ENCODE results near the gene TBL3. TPM values are rescaled to one million over a fixed set of nuclear protein-coding genes. Genes with fewer than 3 reads are reported as not detected.
"Not testable (repeated sequence)": the region's sequence is repeated elsewhere in the genome, so short reads cannot be mapped to it uniquely, and the experiment has no call there.

Gene TBL3
- total RNA-seq, 2 experiments from 2014 or later, result 27.7 to 28.7 TPM

GRCh38 chr16:1946495-1947368, 25.1 kb upstream of the TBL3 start:
- Mint-ChIP-seq H3K27me3 (no peaks in the 10 kb centered on the region), H3K36me3 (ENCODE audit: low read depth) (no peaks in the 10 kb centered on the region), H3K4me1 (peaks cover 22% of the 10 kb centered on the region), H3K27ac (no peak overlapping the region), H3K4me3 (no peak overlapping the region), H3K9me3 (no peaks in the 10 kb centered on the region)
- ChIA-PET CTCF (interaction anchor here (0.7 kb wide), 1 partner anchor 62 kb away, joined by 5 read pairs; no protein-coding TSS in a partner anchor), POLR2A (interaction anchor here (1.2 to 2.2 kb wide), 2 partner anchors 18 to 208 kb away, joined by 3 to 9 read pairs; partner anchors contain the start of genes RPS2 and TRAF7)
- no peak for DNase-seq

- Mint-ChIP-seq H3K36me3 (ENCODE audit: low read depth) (no peaks in the 10 kb centered on the region), H3K9me3 (no peaks in the 10 kb centered on the region), H3K4me3 (no peak overlapping the region), H3K27ac (no peak overlapping the region), H3K27me3 (peaks cover 2% of the 10 kb centered on the region), H3K4me1 (peaks cover 16% of the 10 kb centered on the region)
- no peak for DNase-seq
- POLR2A ChIA-PET, result no interaction called here
- CTCF ChIA-PET, result interaction anchor here (0.6 to 0.7 kb wide), 2 partner anchors 61 to 64 kb away, joined by 3 to 5 read pairs; no protein-coding TSS in a partner anchor
Observed at GRCh38 chr16:1947369-1947670, 24.5 kb upstream of the TBL3 start.

GRCh38 chr16:1949507-1949906, 22.3 kb upstream of the TBL3 start:
- ChIA-PET POLR2A (no interaction called here), CTCF (no interaction called here)
- H3K27ac Mint-ChIP-seq, result no peak overlapping the region
- no peaks in the 10 kb centered on the region for H3K36me3 Mint-ChIP-seq (ENCODE audit: low read depth)
- DNase-seq, result no peak
- peaks cover 2% of the 10 kb centered on the region for H3K27me3 Mint-ChIP-seq
- peaks cover 3% of the 10 kb centered on the region for H3K4me1 Mint-ChIP-seq
- no peak overlapping the region for H3K4me3 Mint-ChIP-seq
- H3K9me3 Mint-ChIP-seq, result no peaks in the 10 kb centered on the region

- H3K36me3 Mint-ChIP-seq (ENCODE audit: low read depth), result no peaks in the 10 kb centered on the region
- H3K27ac Mint-ChIP-seq, result no peak overlapping the region
- peaks cover 2% of the 10 kb centered on the region for H3K27me3 Mint-ChIP-seq
- no peak for DNase-seq
- no peaks in the 10 kb centered on the region for H3K4me1 Mint-ChIP-seq
- CTCF ChIA-PET, result no interaction called here
- POLR2A ChIA-PET, result no interaction called here
- no peak overlapping the region for H3K4me3 Mint-ChIP-seq
- H3K9me3 Mint-ChIP-seq, result no peaks in the 10 kb centered on the region
Observed at GRCh38 chr16:1950047-1950446, 21.8 kb upstream of the TBL3 start.

GRCh38 chr16:1950559-1950958, 21.3 kb upstream of the TBL3 start:
- no peak overlapping the region for H3K27ac Mint-ChIP-seq
- H3K27me3 Mint-ChIP-seq, result peaks cover 2% of the 10 kb centered on the region
- no peak overlapping the region for H3K4me3 Mint-ChIP-seq
- no peaks in the 10 kb centered on the region for H3K36me3 Mint-ChIP-seq (ENCODE audit: low read depth)
- H3K9me3 Mint-ChIP-seq, result no peaks in the 10 kb centered on the region
- ChIA-PET POLR2A (interaction anchor here (1.1 to 1.3 kb wide), 2 partner anchors 9 to 12 kb away, joined by 3 to 4 read pairs; partner anchors contain the start of gene NDUFB10), CTCF (no interaction called here)
- no peak for DNase-seq
- H3K4me1 Mint-ChIP-seq, result no peaks in the 10 kb centered on the region

GRCh38 chr16:1953734-1954133, 18.1 kb upstream of the TBL3 start:
- Mint-ChIP-seq H3K4me3 (no peak overlapping the region), H3K27ac (no peak overlapping the region), H3K36me3 (ENCODE audit: low read depth) (no peaks in the 10 kb centered on the region), H3K27me3 (peaks cover 3% of the 10 kb centered on the region), H3K4me1 (no peaks in the 10 kb centered on the region), H3K9me3 (no peaks in the 10 kb centered on the region)
- CTCF ChIA-PET, result interaction anchor here (1.4 kb wide), 1 partner anchor 187 kb away, joined by 4 read pairs; no protein-coding TSS in a partner anchor
- no peak for DNase-seq
- POLR2A ChIA-PET, result interaction anchor here (3.5 to 6.9 kb wide), 2 partner anchors 11 kb away, joined by 14 to 33 read pairs; partner anchors contain the start of genes MSRB1 and RPS2

GRCh38 chr16:1957434-1958142, 14.3 kb upstream of the TBL3 start:
- POLR2A ChIA-PET, result interaction anchor here (6.9 kb wide), 1 partner anchor 7 kb away, joined by 33 read pairs; the partner anchor contains the start of gene RPS2
- not testable (repeated sequence) for H3K4me3 Mint-ChIP-seq, H3K27me3 Mint-ChIP-seq, H3K9me3 Mint-ChIP-seq, DNase-seq, H3K27ac Mint-ChIP-seq
- Mint-ChIP-seq H3K36me3 (ENCODE audit: low read depth) (peaks cover 22% of the 10 kb centered on the region), H3K4me1 (peaks cover 28% of the 10 kb centered on the region)
- CTCF ChIA-PET, result interaction anchor here (0.8 kb wide), 1 partner anchor 64 kb away, joined by 3 read pairs; no protein-coding TSS in a partner anchor

- Mint-ChIP-seq H3K4me1 (peaks cover 33% of the 10 kb centered on the region), H3K36me3 (ENCODE audit: low read depth) (peaks cover 27% of the 10 kb centered on the region)
- H3K27ac Mint-ChIP-seq, H3K4me3 Mint-ChIP-seq, H3K9me3 Mint-ChIP-seq, POLR2A ChIA-PET, DNase-seq, H3K27me3 Mint-ChIP-seq: not testable (repeated sequence)
- CTCF ChIA-PET, result interaction anchor here (0.8 kb wide), 1 partner anchor 63 kb away, joined by 3 read pairs; no protein-coding TSS in a partner anchor
Observed at GRCh38 chr16:1958143-1958491, 13.7 kb upstream of the TBL3 start.

GRCh38 chr16:1958715-1959268, 13.1 kb upstream of the TBL3 start:
- H3K4me3 Mint-ChIP-seq, result peak overlapping the region; percentile 84
- ChIA-PET CTCF (interaction anchor here (1.2 kb wide), 1 partner anchor 182 kb away, joined by 3 read pairs; no protein-coding TSS in a partner anchor), POLR2A (interaction anchor here (5.1 to 9.7 kb wide), 2 partner anchors 13 to 22 kb away, joined by 48 to 149 read pairs; partner anchors contain the start of genes GFER, NOXO1 and TBL3)
- H3K9me3 Mint-ChIP-seq, result no peaks in the 10 kb centered on the region
- no peak for DNase-seq
- H3K27ac Mint-ChIP-seq, result peak overlapping the region; percentile 95
- H3K36me3 Mint-ChIP-seq (ENCODE audit: low read depth), result peaks cover 34% of the 10 kb centered on the region
- H3K4me1 Mint-ChIP-seq, result peaks cover 40% of the 10 kb centered on the region
- peaks cover 2% of the 10 kb centered on the region for H3K27me3 Mint-ChIP-seq

GRCh38 chr16:1959269-1960039, 12.4 kb upstream of the TBL3 start, which contains the start of gene NDUFB10:
Gene NDUFB10, plus strand, starts transcription at chr16:1959538. Its CDS starts 87 bp downstream, at chr16:1959625.
- peaks cover 2% of the 10 kb centered on the region for H3K27me3 Mint-ChIP-seq
- peak; percentile 93 for DNase-seq
- peak within 1 kb of the TSS; percentile 84 for H3K4me3 Mint-ChIP-seq
- peak within 1 kb of the TSS; percentile 95 for H3K27ac Mint-ChIP-seq
- ChIA-PET POLR2A (interaction anchor here (0.9 to 9.7 kb wide), 4 partner anchors 8 to 196 kb away, joined by 3 to 149 read pairs (median 26); partner anchors contain the start of genes GFER, NOXO1, TBL3 and TRAF7), CTCF (interaction anchor here (1.2 to 1.7 kb wide), 2 partner anchors 181 kb away, joined by 3 to 9 read pairs; no protein-coding TSS in a partner anchor)
- peaks cover 39% of the 10 kb centered on the region for H3K36me3 Mint-ChIP-seq (ENCODE audit: low read depth)
- H3K4me1 Mint-ChIP-seq, result peaks cover 43% of the 10 kb centered on the region
- no peaks in the 10 kb centered on the region for H3K9me3 Mint-ChIP-seq

- H3K4me1 Mint-ChIP-seq, result peaks cover 49% of the 10 kb centered on the region
- peaks cover 2% of the 10 kb centered on the region for H3K27me3 Mint-ChIP-seq
- peak; percentile 54 for DNase-seq
- H3K4me3 Mint-ChIP-seq, result peak overlapping the region; percentile 84
- peaks cover 51% of the 10 kb centered on the region for H3K36me3 Mint-ChIP-seq (ENCODE audit: low read depth)
- POLR2A ChIA-PET, result interaction anchor here (0.6 to 9.7 kb wide), 20 partner anchors 8 to 540 kb away, joined by 3 to 149 read pairs (median 3); partner anchors contain the start of genes FAHD1, GFER, MSRB1 and NOXO1
- CTCF ChIA-PET, result interaction anchor here (0.8 to 1.7 kb wide), 4 partner anchors 8 to 180 kb away, joined by 3 to 9 read pairs (median 4); partner anchors contain the start of genes MSRB1 and TBL3
- H3K27ac Mint-ChIP-seq, result peak overlapping the region; percentile 95
- H3K9me3 Mint-ChIP-seq, result no peaks in the 10 kb centered on the region
Observed at GRCh38 chr16:1960665-1961630, 10.9 kb upstream of the TBL3 start.

Data from activated CD4-positive, alpha-beta memory T cell treated with anti-CD3 and anti-CD28 coated beads, Interleukin-2, amount 10 ng/mL, durations not matched to agents 7 days and 5 days (primary cell).